Fibroblast of mammary gland (primary cell): ENCODE data around the gene DPYSL4.

Source experiments
- DNase-seq: peaks from one replicate; pipeline ENCODE4 v3.0.0-alpha.2; 2010; ENCODE audit warnings: low read depth
- H3K4me3 ChIP-seq: 2 replicates; pipeline ENCODE4 v1.5.1; 2011; ENCODE audit warnings: low read depth, mild to moderate bottlenecking, low read length, moderate library complexity; ENCODE audit not compliant: control insufficient read depth
- TF ChIP-seq, protein P1 (sequence below): conservative IDR thresholded peaks from 2 replicates; pipeline ENCODE4 v1.5.1; 2011; ENCODE audit warnings: low read depth, low read length, inconsistent platforms; ENCODE audit not compliant: control insufficient read depth, insufficient read depth

DPYSL4 gene

DNA sequence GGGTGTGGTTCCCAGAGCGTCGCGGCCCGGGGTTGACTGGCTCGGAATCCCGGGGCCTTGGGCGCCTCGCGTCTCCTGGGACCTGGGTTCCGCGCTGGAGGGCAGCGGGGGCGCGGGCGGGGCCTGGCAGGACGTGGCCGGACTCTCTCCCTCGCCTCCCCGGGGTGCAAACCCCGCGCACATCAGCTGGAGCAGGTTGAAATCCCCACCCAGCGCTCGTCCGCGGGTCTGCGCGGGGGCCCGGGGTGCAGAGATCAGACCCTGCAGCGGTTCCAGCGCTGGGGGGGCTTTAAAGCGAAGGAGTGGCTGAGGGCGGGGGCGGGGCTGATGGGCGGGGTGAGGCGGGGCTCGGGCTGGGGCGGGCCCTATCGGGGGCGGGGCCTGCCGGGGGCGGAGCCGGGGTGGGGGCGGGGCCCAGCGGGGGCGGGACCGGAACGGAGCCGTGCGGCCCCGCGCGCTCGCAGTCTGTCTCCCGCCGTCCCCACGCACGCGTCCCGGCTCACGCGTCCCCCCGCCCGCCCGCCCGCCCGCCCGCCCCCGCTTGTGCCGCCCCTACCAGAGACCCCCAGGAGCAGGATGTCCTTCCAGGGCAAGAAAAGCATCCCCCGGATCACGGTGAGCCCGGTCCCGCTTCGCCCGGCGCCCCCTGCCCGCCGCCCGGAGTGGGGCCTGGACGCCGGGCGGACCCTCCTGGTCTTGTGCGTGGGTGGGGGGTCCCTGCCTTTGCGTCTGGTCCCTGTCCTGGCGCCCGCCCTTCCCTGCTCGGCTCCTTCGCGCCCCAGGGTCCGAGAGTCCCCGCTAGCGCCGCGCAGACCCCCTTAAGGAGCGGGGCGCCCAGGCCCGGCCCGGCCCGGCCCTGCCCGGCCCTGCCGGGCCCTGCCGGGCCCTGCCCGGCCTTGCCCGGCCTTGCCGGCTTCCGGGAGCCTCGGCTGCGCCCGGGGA lies at the start of gene DPYSL4:
Gene DPYSL4 (plus strand): TSS at position 461 of the 942 bp plus-strand sequence. CDS start 116 bp downstream, at position 577.
- TF ChIP-seq, protein P1, sequence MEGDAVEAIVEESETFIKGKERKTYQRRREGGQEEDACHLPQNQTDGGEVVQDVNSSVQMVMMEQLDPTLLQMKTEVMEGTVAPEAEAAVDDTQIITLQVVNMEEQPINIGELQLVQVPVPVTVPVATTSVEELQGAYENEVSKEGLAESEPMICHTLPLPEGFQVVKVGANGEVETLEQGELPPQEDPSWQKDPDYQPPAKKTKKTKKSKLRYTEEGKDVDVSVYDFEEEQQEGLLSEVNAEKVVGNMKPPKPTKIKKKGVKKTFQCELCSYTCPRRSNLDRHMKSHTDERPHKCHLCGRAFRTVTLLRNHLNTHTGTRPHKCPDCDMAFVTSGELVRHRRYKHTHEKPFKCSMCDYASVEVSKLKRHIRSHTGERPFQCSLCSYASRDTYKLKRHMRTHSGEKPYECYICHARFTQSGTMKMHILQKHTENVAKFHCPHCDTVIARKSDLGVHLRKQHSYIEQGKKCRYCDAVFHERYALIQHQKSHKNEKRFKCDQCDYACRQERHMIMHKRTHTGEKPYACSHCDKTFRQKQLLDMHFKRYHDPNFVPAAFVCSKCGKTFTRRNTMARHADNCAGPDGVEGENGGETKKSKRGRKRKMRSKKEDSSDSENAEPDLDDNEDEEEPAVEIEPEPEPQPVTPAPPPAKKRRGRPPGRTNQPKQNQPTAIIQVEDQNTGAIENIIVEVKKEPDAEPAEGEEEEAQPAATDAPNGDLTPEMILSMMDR, result no peak
- DNase-seq, result no peak
- H3K4me3 ChIP-seq, result no peak within 1 kb of the TSS

DNA sequence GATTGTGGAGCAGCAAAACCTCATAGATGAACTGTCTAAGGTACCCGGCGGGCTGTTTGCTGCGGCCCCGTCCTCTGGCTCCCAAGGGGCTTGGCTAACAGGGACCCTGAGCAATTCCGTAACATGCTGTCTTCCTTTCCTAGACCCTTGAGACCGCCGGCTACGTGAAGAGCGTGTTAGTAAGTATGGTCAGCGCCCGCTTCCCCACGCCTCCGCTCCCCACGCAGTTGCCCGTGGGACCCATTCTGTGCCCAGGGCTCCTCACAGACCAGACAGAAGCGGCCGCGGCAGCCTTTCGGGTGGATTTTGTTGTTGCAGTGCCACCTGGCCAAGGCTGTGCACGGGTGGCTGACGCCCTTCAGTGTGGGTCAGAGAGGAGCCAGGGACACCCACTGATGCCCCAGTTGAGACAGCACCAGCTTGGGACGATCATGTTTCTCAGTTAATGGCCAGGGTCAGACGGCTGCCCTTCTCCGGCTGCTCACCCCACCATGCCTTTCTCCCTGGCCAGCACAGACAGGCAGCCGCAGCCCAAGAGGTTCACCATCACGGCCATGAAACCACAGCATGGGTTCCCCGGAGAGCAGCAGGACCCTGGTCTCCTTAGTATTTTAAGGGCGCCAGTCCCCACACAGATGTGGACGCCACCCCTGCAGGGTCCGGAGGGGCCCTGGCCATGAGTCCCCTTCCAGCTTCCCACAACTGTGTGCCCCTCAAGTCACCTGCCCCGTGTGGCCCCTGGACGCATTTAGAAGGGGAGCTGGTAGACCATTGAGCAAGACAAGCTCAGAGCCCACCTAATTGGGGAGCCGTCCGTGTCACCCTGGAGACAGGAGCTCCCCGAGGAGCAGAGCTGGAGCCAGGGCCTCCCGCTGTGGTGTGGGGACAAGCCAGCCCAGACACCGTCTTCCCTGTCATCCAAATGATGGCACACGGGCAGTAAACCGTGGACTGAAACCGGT lies 49.4 kb upstream of the DPYSL4 start:
- H3K4me3 ChIP-seq, result no peak overlapping the region
- DNase-seq, result no peak
- TF ChIP-seq, protein P1, result no peak

DNA sequence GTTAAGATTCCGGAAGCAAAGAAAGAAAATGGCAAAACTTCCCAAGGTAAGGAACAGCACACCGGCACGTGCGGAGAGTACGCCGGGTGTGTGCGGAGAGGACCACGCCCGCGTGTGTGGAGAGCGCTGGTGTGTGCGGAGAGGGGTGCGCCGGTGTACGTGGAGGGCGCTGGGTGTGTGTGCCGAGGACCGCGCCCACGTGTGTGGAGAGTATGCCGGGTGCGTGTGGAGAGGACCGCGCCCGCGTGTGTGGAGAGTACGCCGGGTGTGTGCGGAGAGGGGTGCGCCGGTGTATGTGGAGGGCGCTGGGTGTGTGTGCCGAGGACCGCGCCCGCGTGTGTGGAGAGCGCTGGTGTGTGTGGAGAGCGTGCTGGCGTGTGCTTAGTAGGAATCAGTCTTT lies 48.6 kb upstream of the DPYSL4 start:
- TF ChIP-seq, protein P1, result no peak
- no peak for DNase-seq
- no peak overlapping the region for H3K4me3 ChIP-seq

DNA sequence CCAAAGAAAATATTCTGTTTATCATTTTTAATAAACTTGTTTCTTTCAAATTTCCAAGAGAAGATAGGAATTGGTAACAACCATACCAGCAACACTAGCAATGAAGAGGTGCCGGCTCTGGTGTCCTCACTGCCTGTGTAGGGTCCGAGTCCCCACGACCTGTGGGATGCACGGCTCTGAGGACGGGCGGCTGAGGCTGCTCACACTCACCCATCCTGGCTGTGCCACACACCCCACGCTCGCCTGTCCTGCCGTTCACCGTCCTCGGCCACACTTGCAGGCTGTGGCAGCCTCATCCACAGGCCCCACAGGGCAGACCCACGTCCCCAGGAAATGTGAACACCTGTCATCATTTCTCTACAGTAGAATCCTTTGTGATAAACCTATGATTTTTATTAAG lies 48.2 kb upstream of the DPYSL4 start:
- DNase-seq, result no peak
- TF ChIP-seq, protein P1, result no peak

DNA sequence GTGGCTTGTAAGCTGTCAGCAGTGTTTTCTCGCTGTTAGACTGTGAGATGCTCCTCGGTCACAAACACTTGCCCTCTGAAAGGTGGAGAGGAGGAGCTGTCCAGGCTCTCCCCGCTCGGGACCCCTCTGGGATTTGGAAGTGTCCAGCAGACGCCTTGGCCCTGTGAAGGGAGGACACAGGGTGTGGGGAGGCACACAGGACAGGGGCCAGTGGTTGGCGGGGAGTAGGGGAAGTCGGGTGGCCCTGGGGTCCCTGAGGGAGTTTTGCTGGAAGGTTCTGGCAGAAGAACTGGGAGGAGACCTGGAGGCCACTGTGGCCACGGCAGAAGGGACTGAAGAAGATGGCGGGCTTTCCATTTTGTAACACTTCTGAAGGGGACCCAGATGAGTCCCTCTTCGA lies 47.2 kb upstream of the DPYSL4 start:
- TF ChIP-seq, protein P1, result no peak
- no peak overlapping the region for H3K4me3 ChIP-seq
- no peak for DNase-seq

More for the DNA sequence above, 48.2 kb upstream of the DPYSL4 start:
- H3K4me3 ChIP-seq, result no peak overlapping the region

DNA sequence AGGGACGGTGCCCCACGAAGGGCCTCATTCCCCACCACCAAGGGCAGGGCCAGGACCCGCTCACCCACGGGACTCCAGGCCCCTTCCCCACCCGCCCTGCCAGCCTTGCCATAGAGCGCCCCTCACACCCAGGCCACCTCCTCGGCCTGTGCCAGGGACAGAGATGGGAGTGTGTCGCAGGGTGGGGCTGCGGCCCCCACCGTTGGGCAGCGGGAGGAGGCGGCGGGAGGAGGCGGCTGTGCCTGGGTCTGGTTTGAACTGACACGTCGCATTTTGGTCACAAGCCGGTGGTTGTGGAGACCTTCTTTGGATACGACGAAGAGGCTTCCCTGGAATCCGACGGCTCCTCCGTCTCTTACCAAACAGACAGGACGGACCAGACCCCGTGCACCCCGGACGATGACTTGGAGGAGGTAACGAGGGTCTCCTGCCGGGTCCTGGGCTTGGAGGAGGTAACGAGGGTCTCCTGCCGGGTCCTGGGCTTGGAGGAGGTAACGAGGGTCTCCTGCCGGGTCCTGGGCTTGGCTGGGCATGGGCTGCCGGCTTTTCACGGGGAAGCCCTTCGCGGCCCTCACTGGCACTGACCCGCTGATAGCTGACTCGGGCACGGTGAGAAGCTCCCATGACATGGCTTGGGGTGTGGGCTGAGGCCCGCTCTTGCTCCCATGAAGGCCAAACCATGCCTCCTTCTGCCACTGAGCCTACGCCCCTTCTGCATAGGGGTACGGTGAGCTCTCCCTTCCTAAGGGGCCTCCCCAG lies 46.4 kb upstream of the DPYSL4 start:
- TF ChIP-seq, protein P1, result no peak
- DNase-seq, result no peak
- H3K4me3 ChIP-seq, result no peak overlapping the region
